ENCODE results near the gene DOHH.
A peak's percentile ranks its signal among the peaks of the same experiment; 100 is the strongest.

DOHH gene

DNA sequence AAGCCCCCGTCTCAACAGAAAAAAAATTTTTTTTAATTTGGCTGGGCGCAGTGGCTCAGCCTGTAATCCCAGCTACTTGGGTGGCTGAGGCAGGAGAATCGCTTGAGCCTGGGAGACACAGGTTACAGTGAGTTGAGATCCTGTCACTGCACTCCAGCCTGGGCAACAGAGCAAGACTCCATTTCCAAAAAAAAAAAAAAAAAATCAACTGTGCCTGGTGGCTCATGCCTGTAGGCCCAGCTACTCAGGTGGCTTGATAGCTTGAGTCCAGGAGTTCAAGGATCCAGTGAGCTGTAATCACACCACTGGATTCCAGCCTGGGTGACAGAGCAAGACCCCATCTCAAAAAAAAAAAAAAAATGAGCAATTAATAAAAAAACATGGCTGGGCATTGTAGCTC is 1.3 kb upstream of the DOHH start:
- no peaks in the 10 kb centered on the region for H3K36me3 ChIP-seq (ENCODE audit: control insufficient read depth, insufficient read depth, low read length)
- no peaks in the 10 kb centered on the region for H3K9me3 ChIP-seq (ENCODE audit: control insufficient read depth, low read length)
- H3K4me3 ChIP-seq (ENCODE audit: low read depth, low read length) = no peak overlapping the region
- no peaks in the 10 kb centered on the region for H3K27me3 ChIP-seq (ENCODE audit: control insufficient read depth, insufficient read depth, low read length)
- no peak overlapping the region for H3K4me2 ChIP-seq (ENCODE audit: low read length)
- no peak overlapping the region for H3K9ac ChIP-seq
- H3K79me2 ChIP-seq = peaks cover 19% of the 10 kb centered on the region
- H2AFZ ChIP-seq = no peak overlapping the region
- TF ChIP-seq, protein P1, sequence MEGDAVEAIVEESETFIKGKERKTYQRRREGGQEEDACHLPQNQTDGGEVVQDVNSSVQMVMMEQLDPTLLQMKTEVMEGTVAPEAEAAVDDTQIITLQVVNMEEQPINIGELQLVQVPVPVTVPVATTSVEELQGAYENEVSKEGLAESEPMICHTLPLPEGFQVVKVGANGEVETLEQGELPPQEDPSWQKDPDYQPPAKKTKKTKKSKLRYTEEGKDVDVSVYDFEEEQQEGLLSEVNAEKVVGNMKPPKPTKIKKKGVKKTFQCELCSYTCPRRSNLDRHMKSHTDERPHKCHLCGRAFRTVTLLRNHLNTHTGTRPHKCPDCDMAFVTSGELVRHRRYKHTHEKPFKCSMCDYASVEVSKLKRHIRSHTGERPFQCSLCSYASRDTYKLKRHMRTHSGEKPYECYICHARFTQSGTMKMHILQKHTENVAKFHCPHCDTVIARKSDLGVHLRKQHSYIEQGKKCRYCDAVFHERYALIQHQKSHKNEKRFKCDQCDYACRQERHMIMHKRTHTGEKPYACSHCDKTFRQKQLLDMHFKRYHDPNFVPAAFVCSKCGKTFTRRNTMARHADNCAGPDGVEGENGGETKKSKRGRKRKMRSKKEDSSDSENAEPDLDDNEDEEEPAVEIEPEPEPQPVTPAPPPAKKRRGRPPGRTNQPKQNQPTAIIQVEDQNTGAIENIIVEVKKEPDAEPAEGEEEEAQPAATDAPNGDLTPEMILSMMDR (IDR thresholded peaks at IDR 0.05) = no peak
- H3K27ac ChIP-seq = no peak overlapping the region
- H3K4me1 ChIP-seq = no peaks in the 10 kb centered on the region

DNA sequence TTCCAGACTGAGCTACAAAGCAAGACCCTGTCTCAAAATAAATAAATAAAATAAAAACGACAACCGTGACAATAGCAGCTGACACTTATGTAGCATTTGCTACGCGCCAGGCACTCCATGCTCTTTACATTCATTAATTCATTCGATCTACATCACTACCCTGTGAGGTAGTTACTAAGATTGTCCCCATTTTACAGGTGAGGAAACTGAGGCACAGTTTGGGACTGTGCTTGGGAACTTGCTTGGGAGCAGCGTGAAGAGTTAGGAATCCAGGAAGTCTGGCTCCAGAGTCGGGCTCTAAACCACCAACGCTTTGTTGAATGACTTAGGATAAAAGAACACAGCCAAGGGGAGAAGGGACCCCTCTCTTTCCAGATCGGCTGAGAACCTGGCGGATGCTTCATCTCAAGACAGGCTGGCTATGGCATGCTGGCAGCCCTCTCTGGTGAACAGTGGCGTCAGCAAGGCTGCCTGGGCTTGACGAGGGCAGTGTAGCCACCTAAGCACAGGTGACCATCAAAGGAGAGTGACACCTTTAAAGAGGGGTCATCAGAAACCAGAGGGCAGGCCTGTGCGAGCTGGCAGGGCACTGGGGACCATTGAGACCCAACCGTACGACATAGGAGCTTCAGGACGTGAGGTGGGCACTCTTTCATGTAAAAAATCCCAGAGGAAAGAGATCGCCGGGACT is 591 bp downstream of the DOHH start:
- H3K36me3 ChIP-seq (ENCODE audit: control insufficient read depth, insufficient read depth, low read length) = no peaks in the 10 kb centered on the region
- TF ChIP-seq, protein P1 (IDR thresholded peaks at IDR 0.05) = no peak
- no peak overlapping the region for H3K9ac ChIP-seq
- no peaks in the 10 kb centered on the region for H3K9me3 ChIP-seq (ENCODE audit: control insufficient read depth, low read length)
- no peaks in the 10 kb centered on the region for H3K27me3 ChIP-seq (ENCODE audit: control insufficient read depth, insufficient read depth, low read length)
- no peaks in the 10 kb centered on the region for H3K4me1 ChIP-seq
- peaks cover 11% of the 10 kb centered on the region for H3K79me2 ChIP-seq
- H3K27ac ChIP-seq = peak overlapping the region; percentile 95
- H3K4me3 ChIP-seq (ENCODE audit: low read depth, low read length) = peak overlapping the region; percentile 85
- peak overlapping the region; percentile 94 for H2AFZ ChIP-seq
- peak overlapping the region; percentile 99 for H3K4me2 ChIP-seq (ENCODE audit: low read length)

DNA sequence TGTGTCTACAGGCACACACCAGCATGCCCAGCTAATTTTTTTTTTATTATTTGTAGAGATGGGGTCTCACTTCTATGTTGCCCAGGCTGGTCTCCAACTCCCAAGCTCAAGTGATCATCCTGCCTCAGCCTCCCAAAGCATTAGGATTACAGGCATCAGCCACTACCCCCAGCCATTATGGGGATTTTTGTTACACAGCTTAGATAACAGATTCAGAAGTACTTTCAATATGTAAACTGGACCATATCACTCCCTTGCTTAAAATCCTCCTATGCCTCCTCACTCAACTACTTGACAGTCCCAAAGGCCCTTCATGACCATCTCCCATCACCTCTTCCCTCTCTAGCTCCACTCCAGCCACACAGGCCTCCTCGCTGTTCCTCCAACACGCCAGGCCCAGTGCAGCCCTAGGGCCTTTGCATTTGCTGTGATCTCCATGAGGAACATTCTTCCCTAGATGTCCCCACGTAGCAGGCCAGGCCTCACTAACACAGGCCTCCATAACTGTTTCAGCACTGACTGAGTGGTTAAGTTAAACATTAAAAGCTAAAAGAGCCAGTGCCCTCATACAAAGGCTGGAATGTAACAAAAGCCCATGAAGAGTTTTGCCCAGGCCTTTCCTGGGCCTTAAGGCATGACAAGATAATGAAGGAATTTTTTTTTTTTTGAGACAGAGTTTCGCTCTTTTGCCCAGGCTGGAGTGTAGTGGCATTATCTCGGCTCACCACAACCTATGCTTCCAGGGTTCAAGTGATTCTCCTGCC is 2.5 kb downstream of the DOHH start:
- Histone ChIP-seq H3K4me2 (ENCODE audit: low read length) (no peak overlapping the region), H3K9ac (no peak overlapping the region), H3K36me3 (ENCODE audit: control insufficient read depth, insufficient read depth, low read length) (no peaks in the 10 kb centered on the region), H3K4me1 (no peaks in the 10 kb centered on the region), H3K79me2 (peaks cover 11% of the 10 kb centered on the region), H3K27ac (no peak overlapping the region), H3K4me3 (ENCODE audit: low read depth, low read length) (no peak overlapping the region), H2AFZ (no peak overlapping the region), H3K9me3 (ENCODE audit: control insufficient read depth, low read length) (no peaks in the 10 kb centered on the region), H3K27me3 (ENCODE audit: control insufficient read depth, insufficient read depth, low read length) (no peaks in the 10 kb centered on the region)
- TF ChIP-seq, protein P1 (IDR thresholded peaks at IDR 0.05) = no peak

DNA sequence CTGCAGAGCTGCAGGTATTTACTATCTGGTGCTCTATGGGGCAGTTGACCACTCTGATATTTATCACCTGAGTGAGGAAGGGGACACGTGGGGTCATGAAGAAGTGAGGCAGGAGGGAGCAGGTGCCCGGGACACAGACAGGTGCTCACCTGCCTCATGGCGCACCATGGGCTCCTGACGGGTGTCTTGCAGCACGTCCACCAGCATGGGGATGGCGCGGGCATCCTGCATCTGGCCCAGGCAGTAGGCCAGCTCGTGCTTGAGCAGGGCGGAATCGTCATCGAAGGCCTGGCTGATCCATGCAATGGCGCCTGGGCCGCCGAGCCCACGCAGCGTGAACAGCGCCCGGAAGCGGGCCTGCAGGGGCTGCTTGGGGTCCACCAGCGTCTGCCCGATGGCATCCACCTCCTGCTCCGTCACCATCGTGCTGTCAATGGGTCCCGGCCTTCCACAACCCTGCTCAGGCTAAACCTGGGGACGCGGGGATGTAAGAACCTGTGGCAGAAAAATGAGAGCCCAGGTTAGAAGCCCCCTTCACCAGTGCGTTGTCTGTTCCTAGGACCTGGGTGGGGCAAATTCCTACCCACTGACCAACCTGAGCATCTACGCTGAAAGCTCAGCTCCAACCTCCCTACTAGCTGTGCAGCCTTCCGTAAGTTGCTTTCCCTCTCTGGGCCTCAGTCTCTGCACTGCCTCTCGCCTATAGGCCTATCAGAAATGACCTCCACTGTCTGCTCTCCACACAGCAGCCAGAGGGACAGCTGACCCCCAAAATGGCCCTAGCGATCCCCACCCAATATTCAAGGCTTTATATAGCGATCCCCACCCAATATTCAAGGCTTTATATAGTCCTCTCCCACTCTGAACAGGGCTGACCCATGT is 3.8 kb downstream of the DOHH start:
- Histone ChIP-seq H3K4me3 (ENCODE audit: low read depth, low read length) (no peak overlapping the region), H3K79me2 (peaks cover 11% of the 10 kb centered on the region), H3K27ac (no peak overlapping the region), H3K27me3 (ENCODE audit: control insufficient read depth, insufficient read depth, low read length) (no peaks in the 10 kb centered on the region), H3K9ac (no peak overlapping the region), H3K4me2 (ENCODE audit: low read length) (no peak overlapping the region), H3K9me3 (ENCODE audit: control insufficient read depth, low read length) (no peaks in the 10 kb centered on the region), H2AFZ (no peak overlapping the region), H3K4me1 (no peaks in the 10 kb centered on the region), H3K36me3 (ENCODE audit: control insufficient read depth, insufficient read depth, low read length) (no peaks in the 10 kb centered on the region)
- TF ChIP-seq, protein P1 (IDR thresholded peaks at IDR 0.05) = no peak
